ENCODE measurements around the gene C11orf71. TPM values are rescaled to one million over a fixed set of nuclear protein-coding genes. Genes with fewer than 3 reads are reported as not detected.

The C11orf71 gene
- 7.1 and 7.2 TPM in 2 replicates for total RNA-seq

GRCh38 chr11:114400216-114400914 is at the start of gene C11orf71, which contains the start of gene RBM7:
TSS of gene C11orf71 (minus strand) at chr11:114400511. CDS start at chr11:114400331, 180 bp downstream.
TSS of gene RBM7 (plus strand) at chr11:114400666. CDS start at chr11:114400672, 6 bp downstream.
- intact Hi-C loops (cut with micrococcal nuclease) = loop anchor here (1.0 to 10.0 kb wide), 10 partner anchors 39 to 1086 kb away; partner anchors contain the start of genes REXO2, TTC12, USP28 and ZW10

GRCh38 chr11:114449845-114450244 is 49.5 kb upstream of the C11orf71 start:
- intact Hi-C loops (cut with micrococcal nuclease) = no loop called here

GRCh38 chr11:114448749-114449482 is 48.6 kb upstream of the C11orf71 start:
- intact Hi-C loops (cut with micrococcal nuclease) = no loop called here

- intact Hi-C loops (cut with micrococcal nuclease) = no loop called here
Measured at GRCh38 chr11:114447892-114448291, 47.6 kb upstream of the C11orf71 start.

GRCh38 chr11:114447444-114447843 is 47.1 kb upstream of the C11orf71 start:
- intact Hi-C loops (cut with micrococcal nuclease) = no loop called here

GRCh38 chr11:114442536-114442935 is 42.2 kb upstream of the C11orf71 start:
- intact Hi-C loops (cut with micrococcal nuclease) = no loop called here

GRCh38 chr11:114441921-114442320 is 41.6 kb upstream of the C11orf71 start:
- intact Hi-C loops (cut with micrococcal nuclease) = no loop called here

- intact Hi-C loops (cut with micrococcal nuclease) = no loop called here
Measured at GRCh38 chr11:114440971-114441763, 40.9 kb upstream of the C11orf71 start.

GRCh38 chr11:114440121-114440860 is 40.0 kb upstream of the C11orf71 start:
- intact Hi-C loops (cut with micrococcal nuclease) = no loop called here

- intact Hi-C loops (cut with micrococcal nuclease) = loop anchor here (1.0 to 5.0 kb wide), 11 partner anchors 39 to 1125 kb away; partner anchors contain the start of genes C11orf71, RBM7, TTC12 and USP28
Measured at GRCh38 chr11:114439229-114440120, 39.2 kb upstream of the C11orf71 start, which contains the start of gene REXO2. TSS of gene REXO2 (plus strand) at chr11:114439467. CDS start at chr11:114439529, 62 bp downstream.

GRCh38 chr11:114438303-114438702 is 38.0 kb upstream of the C11orf71 start:
- intact Hi-C loops (cut with micrococcal nuclease) = loop anchor here (2.0 to 5.0 kb wide), 3 partner anchors 98 to 194 kb away; no protein-coding TSS in a partner anchor

- intact Hi-C loops (cut with micrococcal nuclease) = no loop called here
Measured at GRCh38 chr11:114433376-114433775, 33.1 kb upstream of the C11orf71 start.

- intact Hi-C loops (cut with micrococcal nuclease) = no loop called here
Measured at GRCh38 chr11:114432893-114433292, 32.6 kb upstream of the C11orf71 start.

GRCh38 chr11:114430290-114430689 is 30.0 kb upstream of the C11orf71 start:
- intact Hi-C loops (cut with micrococcal nuclease) = no loop called here

- intact Hi-C loops (cut with micrococcal nuclease) = no loop called here
Measured at GRCh38 chr11:114426280-114426679, 26.0 kb upstream of the C11orf71 start.

- intact Hi-C loops (cut with micrococcal nuclease) = no loop called here
Measured at GRCh38 chr11:114416441-114416961, 16.2 kb upstream of the C11orf71 start.

- intact Hi-C loops (cut with micrococcal nuclease) = no loop called here
Measured at GRCh38 chr11:114413958-114414357, 13.6 kb upstream of the C11orf71 start.

- intact Hi-C loops (cut with micrococcal nuclease) = no loop called here
Measured at GRCh38 chr11:114412946-114413345, 12.6 kb upstream of the C11orf71 start.

- intact Hi-C loops (cut with micrococcal nuclease) = loop anchor here (2.0 to 10.0 kb wide), 6 partner anchors 193 to 1087 kb away; partner anchors contain the start of gene TTC12
Measured at GRCh38 chr11:114401311-114401710, 1.0 kb upstream of the C11orf71 start.
